Measurements from ENCODE around the gene CCDC43. TPM values are rescaled to one million over a fixed set of nuclear protein-coding genes. Genes with fewer than 3 reads are reported as not detected.

The CCDC43 gene
- total RNA-seq, 1 experiment from 2014 or later = 33.0 TPM

DNA sequence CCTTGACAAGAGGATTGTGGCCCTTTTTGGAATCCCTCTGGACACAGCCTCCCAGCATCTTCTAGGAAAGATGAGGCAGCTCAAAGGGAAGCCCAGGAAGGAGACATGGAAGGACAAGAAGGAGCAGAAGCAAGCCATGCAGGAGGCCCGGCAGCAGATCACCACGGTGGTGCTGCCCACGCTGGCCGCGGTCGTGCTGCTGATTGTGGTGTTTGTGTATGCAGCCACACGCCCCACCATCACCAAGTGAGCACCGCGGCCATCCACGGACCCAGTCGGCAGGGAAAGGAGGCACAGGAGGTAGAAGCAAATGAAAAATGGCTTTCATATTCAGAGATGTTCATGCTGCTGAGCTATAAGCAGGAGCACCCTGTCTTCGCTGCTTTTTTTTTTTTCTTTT is 44.2 kb downstream of the CCDC43 start:
- Histone ChIP-seq H4K20me1 (ENCODE audit: insufficient read depth) (no peaks in the 10 kb centered on the region), H3K9me3 (ENCODE audit: control insufficient read depth in 1 of 2, insufficient read depth in 1 of 2, low read depth in 1 of 2, low read length in 2 of 2) (no peaks in the 10 kb centered on the region), H3K9me2 (ENCODE audit: insufficient read depth) (no peaks in the 10 kb centered on the region), H3K9ac (ENCODE audit: low read length) (no peak overlapping the region), H3K27me3 (ENCODE audit: insufficient read depth, low read length) (no peaks in the 10 kb centered on the region), H3K4me3 (replicated peaks in 1 of 2; ENCODE audit: low read depth in 1 of 2, low read length in 2 of 2) (no peak overlapping the region), H3K4me1 (ENCODE audit: control insufficient read depth in 1 of 2, insufficient read depth in 2 of 2, low read length in 2 of 2) (no peaks in the 10 kb centered on the region), H3K27ac (ENCODE audit: low read depth, low read length) (no peak overlapping the region), H2AFZ (ENCODE audit: low read depth, low read length, poor library complexity, severe bottlenecking) (no peak overlapping the region), H3K4me2 (ENCODE audit: low read length) (no peak overlapping the region), H3K36me3 (ENCODE audit: control insufficient read depth in 1 of 2, insufficient read depth in 2 of 2, low read length in 2 of 2) (no peaks in the 10 kb centered on the region), H3K79me2 (ENCODE audit: insufficient read depth, low read length) (no peaks in the 10 kb centered on the region)
- TF ChIP-seq, protein P1, sequence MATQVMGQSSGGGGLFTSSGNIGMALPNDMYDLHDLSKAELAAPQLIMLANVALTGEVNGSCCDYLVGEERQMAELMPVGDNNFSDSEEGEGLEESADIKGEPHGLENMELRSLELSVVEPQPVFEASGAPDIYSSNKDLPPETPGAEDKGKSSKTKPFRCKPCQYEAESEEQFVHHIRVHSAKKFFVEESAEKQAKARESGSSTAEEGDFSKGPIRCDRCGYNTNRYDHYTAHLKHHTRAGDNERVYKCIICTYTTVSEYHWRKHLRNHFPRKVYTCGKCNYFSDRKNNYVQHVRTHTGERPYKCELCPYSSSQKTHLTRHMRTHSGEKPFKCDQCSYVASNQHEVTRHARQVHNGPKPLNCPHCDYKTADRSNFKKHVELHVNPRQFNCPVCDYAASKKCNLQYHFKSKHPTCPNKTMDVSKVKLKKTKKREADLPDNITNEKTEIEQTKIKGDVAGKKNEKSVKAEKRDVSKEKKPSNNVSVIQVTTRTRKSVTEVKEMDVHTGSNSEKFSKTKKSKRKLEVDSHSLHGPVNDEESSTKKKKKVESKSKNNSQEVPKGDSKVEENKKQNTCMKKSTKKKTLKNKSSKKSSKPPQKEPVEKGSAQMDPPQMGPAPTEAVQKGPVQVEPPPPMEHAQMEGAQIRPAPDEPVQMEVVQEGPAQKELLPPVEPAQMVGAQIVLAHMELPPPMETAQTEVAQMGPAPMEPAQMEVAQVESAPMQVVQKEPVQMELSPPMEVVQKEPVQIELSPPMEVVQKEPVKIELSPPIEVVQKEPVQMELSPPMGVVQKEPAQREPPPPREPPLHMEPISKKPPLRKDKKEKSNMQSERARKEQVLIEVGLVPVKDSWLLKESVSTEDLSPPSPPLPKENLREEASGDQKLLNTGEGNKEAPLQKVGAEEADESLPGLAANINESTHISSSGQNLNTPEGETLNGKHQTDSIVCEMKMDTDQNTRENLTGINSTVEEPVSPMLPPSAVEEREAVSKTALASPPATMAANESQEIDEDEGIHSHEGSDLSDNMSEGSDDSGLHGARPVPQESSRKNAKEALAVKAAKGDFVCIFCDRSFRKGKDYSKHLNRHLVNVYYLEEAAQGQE (IDR thresholded peaks at IDR 0.05; ENCODE audit: low read depth) = no peak
- no peak for TF ChIP-seq EZH2phosphoT487 (IDR thresholded peaks at IDR 0.05; ENCODE audit: borderline replicate concordance)
- TF ChIP-seq FOSL1 (IDR thresholded peaks at IDR 0.05; ENCODE audit: low read depth) = no peak
- TF ChIP-seq SP1 (IDR thresholded peaks at IDR 0.05; ENCODE audit: low read depth) = no peak
- no peak for TF ChIP-seq RAD21 (IDR thresholded peaks at IDR 0.05; ENCODE audit: low read depth)
- TF ChIP-seq POLR2AphosphoS5 (IDR thresholded peaks at IDR 0.05; ENCODE audit: low read depth, low read length) = no peak
- TF ChIP-seq CBX3 (IDR thresholded peaks at IDR 0.05; ENCODE audit: low read depth) = no peak
- TF ChIP-seq ELF1 (IDR thresholded peaks at IDR 0.05; ENCODE audit: borderline replicate concordance, low read depth) = no peak
- TF ChIP-seq, protein P2, sequence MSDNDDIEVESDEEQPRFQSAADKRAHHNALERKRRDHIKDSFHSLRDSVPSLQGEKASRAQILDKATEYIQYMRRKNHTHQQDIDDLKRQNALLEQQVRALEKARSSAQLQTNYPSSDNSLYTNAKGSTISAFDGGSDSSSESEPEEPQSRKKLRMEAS (IDR thresholded peaks at IDR 0.05) = no peak
- no peak for TF ChIP-seq EZH2 (IDR thresholded peaks at IDR 0.05)
- TF ChIP-seq CEBPB (IDR thresholded peaks at IDR 0.05; ENCODE audit: low read depth) = no peak
- TF ChIP-seq POLR2A (IDR thresholded peaks at IDR 0.05; ENCODE audit: borderline replicate concordance, extremely low read depth, insufficient read depth, insufficient read length) = no peak
- no peak for TF ChIP-seq ZNF274 (IDR thresholded peaks at IDR 0.05; ENCODE audit: low read depth, low read length)
- no peak for TF ChIP-seq SIN3A (IDR thresholded peaks at IDR 0.05; ENCODE audit: low read depth)
- no peak for TF ChIP-seq YY1 (IDR thresholded peaks at IDR 0.05; ENCODE audit: extremely low read depth, insufficient replicate concordance, low read depth, low read length)
- TF ChIP-seq TCF7L2 (IDR thresholded peaks at IDR 0.05; ENCODE audit: borderline replicate concordance, extremely low read depth, insufficient read depth, insufficient read length) = no peak
- TF ChIP-seq, protein P3, sequence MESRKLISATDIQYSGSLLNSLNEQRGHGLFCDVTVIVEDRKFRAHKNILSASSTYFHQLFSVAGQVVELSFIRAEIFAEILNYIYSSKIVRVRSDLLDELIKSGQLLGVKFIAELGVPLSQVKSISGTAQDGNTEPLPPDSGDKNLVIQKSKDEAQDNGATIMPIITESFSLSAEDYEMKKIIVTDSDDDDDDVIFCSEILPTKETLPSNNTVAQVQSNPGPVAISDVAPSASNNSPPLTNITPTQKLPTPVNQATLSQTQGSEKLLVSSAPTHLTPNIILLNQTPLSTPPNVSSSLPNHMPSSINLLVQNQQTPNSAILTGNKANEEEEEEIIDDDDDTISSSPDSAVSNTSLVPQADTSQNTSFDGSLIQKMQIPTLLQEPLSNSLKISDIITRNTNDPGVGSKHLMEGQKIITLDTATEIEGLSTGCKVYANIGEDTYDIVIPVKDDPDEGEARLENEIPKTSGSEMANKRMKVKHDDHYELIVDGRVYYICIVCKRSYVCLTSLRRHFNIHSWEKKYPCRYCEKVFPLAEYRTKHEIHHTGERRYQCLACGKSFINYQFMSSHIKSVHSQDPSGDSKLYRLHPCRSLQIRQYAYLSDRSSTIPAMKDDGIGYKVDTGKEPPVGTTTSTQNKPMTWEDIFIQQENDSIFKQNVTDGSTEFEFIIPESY (IDR thresholded peaks at IDR 0.05; ENCODE audit: extremely low read depth, insufficient replicate concordance, low read length) = no peak
- TF ChIP-seq, protein P4, sequence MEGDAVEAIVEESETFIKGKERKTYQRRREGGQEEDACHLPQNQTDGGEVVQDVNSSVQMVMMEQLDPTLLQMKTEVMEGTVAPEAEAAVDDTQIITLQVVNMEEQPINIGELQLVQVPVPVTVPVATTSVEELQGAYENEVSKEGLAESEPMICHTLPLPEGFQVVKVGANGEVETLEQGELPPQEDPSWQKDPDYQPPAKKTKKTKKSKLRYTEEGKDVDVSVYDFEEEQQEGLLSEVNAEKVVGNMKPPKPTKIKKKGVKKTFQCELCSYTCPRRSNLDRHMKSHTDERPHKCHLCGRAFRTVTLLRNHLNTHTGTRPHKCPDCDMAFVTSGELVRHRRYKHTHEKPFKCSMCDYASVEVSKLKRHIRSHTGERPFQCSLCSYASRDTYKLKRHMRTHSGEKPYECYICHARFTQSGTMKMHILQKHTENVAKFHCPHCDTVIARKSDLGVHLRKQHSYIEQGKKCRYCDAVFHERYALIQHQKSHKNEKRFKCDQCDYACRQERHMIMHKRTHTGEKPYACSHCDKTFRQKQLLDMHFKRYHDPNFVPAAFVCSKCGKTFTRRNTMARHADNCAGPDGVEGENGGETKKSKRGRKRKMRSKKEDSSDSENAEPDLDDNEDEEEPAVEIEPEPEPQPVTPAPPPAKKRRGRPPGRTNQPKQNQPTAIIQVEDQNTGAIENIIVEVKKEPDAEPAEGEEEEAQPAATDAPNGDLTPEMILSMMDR (IDR thresholded peaks at IDR 0.05 in 2 of 3, conservative IDR thresholded peaks at IDR 0.05 in 1 of 3; ENCODE audit: borderline replicate concordance in 1 of 3, insufficient read depth in 1 of 3, low read depth in 2 of 3, low read length in 2 of 3) = no peak
- TF ChIP-seq JUND (IDR thresholded peaks at IDR 0.05) = no peak
- intact Hi-C loops (cut with micrococcal nuclease) = no loop called here
- BruUV-seq (replicated peaks) = no TSS peak
- ChIA-PET POLR2A (no interaction called here), RAD21 (ENCODE audit: low non-redundant PET in 1 of 2, low total read pairs in 2 of 2, uncharacterized antibody in 2 of 2, unreplicated experiment in 2 of 2) (no interaction called here), CTCF (no interaction called here)
- ATAC-seq (no peak), DNase-seq (ENCODE audit: low read depth, low spot score) (no peak)

Measured in HCT116 (cell line).